SK-MEL-5 (cell line): Measurements from ENCODE around the gene ST14. TPM values are rescaled to one million over a fixed set of nuclear protein-coding genes. Genes with fewer than 3 reads are reported as not detected.
A peak's percentile ranks its signal among the peaks of the same experiment; 100 is the strongest.
"Not testable (repeated sequence)": the region's sequence is repeated elsewhere in the genome, so short reads cannot be mapped to it uniquely, and the experiment has no call there.

Experiments used
- DNase-seq: peaks from one replicate; pipeline ENCODE4 v3.0.0-alpha.2; 2016; ENCODE audit warnings: low read depth, low spot score
- in situ Hi-C: cut with HindIII; loops from 2 replicates; pipeline ENCODE4 v1.10.0; 2016; ENCODE audit warnings: low sequenced_read_pairs, high pct_unique_total_duplicates, low pct_unique_long_range_greater_than_20kb
- total RNA-seq: library from RNA; depleted of rRNA; stranded (reverse); fragments of >200 nt; shearing (Covaris generic); gene quantifications from 2 replicates; pipeline ENCODE4 v1.2.3, GENCODE V29; 2014

ST14 gene
- total RNA-seq, 1 experiment from 2014 or later: not detected

- in situ Hi-C loops: no loop called here
- no peak for DNase-seq
These were observed 2.5 kb upstream of the ST14 start for GRCh38 chr11:130157101-130157500.

GRCh38 chr11:130157840-130158239 is 1.7 kb upstream of the ST14 start:
- DNase-seq: no peak

GRCh38 chr11:130159139-130159538 is 443 bp upstream of the ST14 start:
- DNase-seq: no peak
- in situ Hi-C loops: no loop called here

More at GRCh38 chr11:130157840-130158239, 1.7 kb upstream of the ST14 start:
- in situ Hi-C loops: no loop called here

- in situ Hi-C loops: no loop called here
- DNase-seq: no peak
These were observed 1.0 kb downstream of the ST14 start for GRCh38 chr11:130160498-130161155.

- DNase-seq: no peak
- in situ Hi-C loops: no loop called here
These were observed 2.0 kb downstream of the ST14 start for GRCh38 chr11:130161441-130162145.

GRCh38 chr11:130162733-130163132 is 3.2 kb downstream of the ST14 start:
- in situ Hi-C loops: no loop called here
- no peak for DNase-seq

GRCh38 chr11:130163346-130164220 is 4.0 kb downstream of the ST14 start:
- in situ Hi-C loops: no loop called here
- no peak for DNase-seq

GRCh38 chr11:130164221-130164570 is 4.6 kb downstream of the ST14 start:
- in situ Hi-C loops: no loop called here
- no peak for DNase-seq

GRCh38 chr11:130165601-130166456 is 6.2 kb downstream of the ST14 start:
- in situ Hi-C loops: no loop called here
- no peak for DNase-seq

- peak; percentile 8 for DNase-seq
- in situ Hi-C loops: no loop called here
These were observed 6.8 kb downstream of the ST14 start for GRCh38 chr11:130166457-130166784.

GRCh38 chr11:130167146-130167545 is 7.6 kb downstream of the ST14 start:
- no peak for DNase-seq
- in situ Hi-C loops: no loop called here

GRCh38 chr11:130168105-130168504 is 8.5 kb downstream of the ST14 start:
- in situ Hi-C loops: no loop called here
- no peak for DNase-seq

- in situ Hi-C loops: no loop called here
- DNase-seq: no peak
These were observed 10.8 kb downstream of the ST14 start for GRCh38 chr11:130170345-130170744.

GRCh38 chr11:130171534-130171933 is 12.0 kb downstream of the ST14 start:
- DNase-seq: no peak
- in situ Hi-C loops: no loop called here

- DNase-seq, in situ Hi-C loops: not testable (repeated sequence)
These were observed 12.4 kb downstream of the ST14 start for GRCh38 chr11:130172001-130172400.

- DNase-seq: no peak
- in situ Hi-C loops: no loop called here
These were observed 15.1 kb downstream of the ST14 start for GRCh38 chr11:130174642-130175041.

GRCh38 chr11:130175898-130176297 is 16.3 kb downstream of the ST14 start:
- in situ Hi-C loops: no loop called here
- DNase-seq: no peak

GRCh38 chr11:130177782-130178181 is 18.2 kb downstream of the ST14 start:
- DNase-seq: no peak
- in situ Hi-C loops: no loop called here
